Suppressor macrophage (primary cell): ENCODE results near the gene WDR7.

Source experiments
- DNase-seq, 4 experiments: peaks; one replicate each; pipeline ENCODE4 v3.0.0-alpha.2; 2020 to 2022

The WDR7 gene

DNA sequence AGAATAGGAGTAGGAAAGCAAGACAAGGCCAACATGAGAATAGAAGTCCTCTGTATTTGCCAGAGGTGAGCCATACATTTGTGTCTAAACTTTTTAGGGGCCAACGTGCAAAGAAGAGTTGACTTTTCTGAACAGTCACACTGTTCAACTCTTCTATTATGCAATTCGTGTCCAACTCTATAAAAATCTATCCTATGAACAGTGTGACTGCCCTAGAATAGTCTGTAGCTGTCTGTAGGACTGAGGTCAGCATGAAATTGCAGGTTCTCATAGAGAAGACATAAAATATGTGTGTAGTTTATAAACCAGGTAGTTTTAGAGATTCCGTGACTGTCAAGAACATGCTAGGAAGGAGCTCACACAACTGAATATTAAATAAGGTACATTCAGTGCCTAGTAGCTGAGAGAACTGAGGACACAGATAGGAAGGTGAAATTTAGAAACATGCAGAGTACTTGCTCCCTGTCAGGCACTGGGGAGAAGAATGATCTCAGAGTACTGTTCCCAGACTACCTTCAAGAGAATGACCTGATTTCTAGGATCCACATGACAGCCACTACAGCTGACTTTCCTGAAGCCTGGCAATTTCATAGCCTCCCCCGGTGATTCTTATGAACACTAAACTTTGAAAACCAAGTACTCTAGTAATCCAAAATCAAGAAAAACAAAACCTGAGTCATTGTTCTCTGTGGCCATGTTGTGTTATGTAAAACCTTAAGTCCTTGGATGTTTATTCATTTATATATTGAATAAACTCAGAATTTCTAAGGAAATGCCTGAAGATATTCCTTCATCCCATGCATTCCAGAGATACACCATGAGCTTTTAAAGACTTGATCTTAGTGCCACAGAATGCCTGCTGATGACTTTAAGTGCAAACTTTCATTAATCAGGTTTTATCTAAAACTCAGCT is 294.3 kb downstream of the WDR7 start:
- DNase-seq, result no peak

- DNase-seq, result no peak
Observed at GRCh38 chr18:56947236-56947635, 296.1 kb downstream of the WDR7 start.

GRCh38 chr18:56952026-56952425 is 300.9 kb downstream of the WDR7 start:
- no peak for DNase-seq

- DNase-seq, result no peak
Observed at GRCh38 chr18:56953428-56954198, 302.5 kb downstream of the WDR7 start.

DNA sequence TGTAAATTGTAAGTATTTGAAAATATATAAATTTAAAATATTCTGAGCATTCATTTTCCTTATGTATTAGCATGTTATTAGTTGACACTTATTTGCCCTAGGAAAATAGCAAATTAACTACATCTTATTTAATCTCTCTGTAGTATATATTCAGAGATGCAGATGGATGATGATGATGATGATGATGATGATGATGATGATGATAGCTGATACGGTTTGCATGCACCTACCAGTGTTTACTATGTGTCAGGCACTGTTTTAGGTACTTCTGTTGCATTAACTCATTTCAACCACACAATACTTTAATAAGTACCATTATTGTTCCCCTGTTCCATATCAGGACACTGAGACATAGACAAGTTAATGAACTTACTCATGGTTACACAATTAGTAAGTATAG is 304.3 kb downstream of the WDR7 start:
- DNase-seq, result no peak

DNA sequence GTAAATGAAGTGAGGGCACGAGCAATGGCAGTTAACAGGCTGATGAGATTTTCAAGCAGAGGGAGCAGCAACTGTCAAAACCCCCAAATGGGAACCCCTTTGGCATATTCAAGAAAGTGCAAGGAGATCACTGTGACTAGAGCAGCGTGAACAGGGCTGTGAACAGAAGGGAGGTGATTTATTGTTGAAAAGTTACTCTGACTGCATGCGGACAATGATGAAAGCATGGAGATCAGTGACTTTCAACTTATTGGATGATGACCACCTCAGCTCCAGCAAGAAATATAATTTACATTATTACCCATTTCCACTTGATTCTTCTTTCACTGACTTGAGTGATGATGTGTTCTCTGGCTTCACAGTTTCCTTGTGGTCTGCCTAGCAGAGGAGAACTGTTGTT is 308.0 kb downstream of the WDR7 start:
- DNase-seq, result no peak

GRCh38 chr18:56962322-56962721 is 311.2 kb downstream of the WDR7 start:
- DNase-seq, result no peak

- DNase-seq, result no peak
Observed at GRCh38 chr18:56967035-56967434, 315.9 kb downstream of the WDR7 start.

GRCh38 chr18:56973487-56973886 is 322.3 kb downstream of the WDR7 start:
- no peak for DNase-seq

DNA sequence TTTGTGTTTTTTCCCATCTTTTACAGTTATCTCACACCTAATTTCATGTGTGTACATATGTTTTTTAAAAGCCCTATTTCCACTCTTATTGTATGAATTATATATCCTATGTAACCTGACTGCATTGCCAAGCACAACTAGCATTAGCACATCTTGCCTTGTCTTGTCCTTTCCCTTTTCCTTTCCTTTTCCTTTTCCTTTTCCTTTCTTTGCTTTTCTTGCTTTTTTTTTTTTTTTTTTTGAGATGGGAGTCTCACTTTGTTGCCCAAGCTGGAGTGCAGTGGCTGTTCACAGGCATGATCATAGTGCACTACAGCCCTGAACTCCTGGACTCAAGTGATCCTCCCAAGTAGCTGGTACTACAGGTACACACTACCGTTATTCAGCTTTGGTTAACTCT is 323.0 kb downstream of the WDR7 start:
- no peak for DNase-seq

GRCh38 chr18:56975276-56975675 is 324.1 kb downstream of the WDR7 start:
- no peak for DNase-seq

GRCh38 chr18:56977309-56977708 is 326.1 kb downstream of the WDR7 start:
- no peak for DNase-seq

- no peak for DNase-seq
Observed at GRCh38 chr18:56977771-56978170, 326.6 kb downstream of the WDR7 start.

DNA sequence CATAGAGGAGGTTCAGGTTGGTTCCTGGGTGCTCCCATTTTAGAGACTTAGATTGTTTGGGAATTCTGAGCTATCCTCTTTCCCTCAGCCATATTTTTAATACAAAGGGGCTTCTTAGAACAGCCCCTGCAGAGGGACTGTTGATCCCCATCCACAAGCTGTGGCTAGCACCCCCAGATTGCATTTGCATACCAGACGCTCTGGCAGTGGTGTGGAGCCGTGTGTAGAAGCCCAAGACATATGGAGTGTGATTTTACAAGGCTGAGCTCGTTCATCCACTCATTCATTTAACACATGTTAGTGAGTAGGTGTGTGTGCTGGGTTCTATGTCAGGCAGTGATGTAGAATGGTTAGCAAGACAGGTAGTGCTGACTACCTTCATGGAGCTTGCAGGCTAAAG is 329.0 kb downstream of the WDR7 start:
- no peak for DNase-seq

DNA sequence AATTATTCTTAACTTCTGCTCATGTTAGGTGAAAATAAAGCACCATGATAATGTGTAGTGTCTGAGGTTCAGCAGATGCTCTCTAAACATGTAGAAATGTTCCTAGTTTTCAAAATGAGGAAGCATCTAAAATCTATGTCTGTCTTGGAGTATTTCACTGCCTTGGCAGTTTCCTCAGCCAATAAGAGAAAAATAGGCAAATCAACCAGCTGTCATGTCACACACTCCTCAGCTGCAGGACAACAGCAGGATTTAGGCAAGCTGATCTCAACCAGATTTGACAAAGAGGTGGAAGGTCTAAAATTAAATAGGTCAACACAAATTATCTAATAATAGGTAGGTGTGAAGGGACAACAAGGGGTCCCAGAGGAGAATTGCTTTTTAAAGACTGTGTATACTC is 331.6 kb downstream of the WDR7 start:
- peak; percentile 20 to 52 (median 41) for DNase-seq

DNA sequence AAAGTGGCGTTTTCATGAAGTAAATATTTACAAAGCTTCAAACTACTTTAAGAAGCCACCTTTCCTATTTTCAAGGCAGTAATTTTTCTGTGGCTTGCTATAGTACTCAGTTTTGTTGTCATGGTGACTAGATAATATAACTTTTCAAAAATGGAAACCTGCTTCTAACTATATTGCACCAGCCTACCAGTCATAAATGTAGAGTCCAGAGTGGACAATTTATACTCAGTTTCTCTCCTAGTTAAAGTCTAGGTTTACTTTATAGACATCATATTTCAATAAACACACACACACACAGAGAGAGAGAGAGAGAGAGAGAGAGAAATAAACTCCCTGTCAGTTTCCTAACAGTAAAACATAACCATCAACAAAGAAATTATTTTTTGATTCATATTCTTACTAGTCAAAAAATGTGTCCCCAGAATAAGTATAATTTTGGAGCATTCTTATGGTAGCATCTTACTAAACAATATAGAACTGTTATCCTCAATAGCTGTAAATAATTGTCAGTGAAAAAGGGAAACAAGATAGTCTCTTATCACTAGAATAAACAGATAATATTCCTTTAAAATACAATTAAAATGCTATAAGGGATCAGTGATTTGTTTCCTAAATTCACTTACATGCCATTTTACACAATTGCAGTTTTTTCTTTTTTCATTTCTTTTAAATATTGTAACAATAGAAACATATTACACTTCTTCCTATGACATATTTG is 332.3 kb downstream of the WDR7 start:
- DNase-seq, result no peak

- no peak for DNase-seq
Observed at GRCh38 chr18:56984731-56985130, 333.6 kb downstream of the WDR7 start.

DNA sequence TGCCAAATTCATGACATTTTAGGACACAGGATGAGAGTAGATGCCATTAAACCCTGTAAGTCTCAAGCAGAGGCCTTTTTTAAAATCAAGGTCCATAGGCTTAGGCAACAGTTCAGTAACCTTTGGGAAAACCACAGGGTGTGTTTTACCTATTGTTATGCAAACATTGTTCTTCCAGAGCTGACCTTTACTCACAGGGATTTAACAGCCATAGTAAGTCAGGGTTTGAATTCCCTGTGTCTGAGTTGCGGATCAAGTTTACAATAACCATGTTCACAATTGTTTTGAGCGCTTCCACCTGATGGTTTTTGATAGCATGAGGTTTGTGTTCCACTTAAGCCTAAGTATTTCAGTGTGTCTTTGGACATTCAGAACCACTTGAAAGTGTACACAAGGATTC is 335.7 kb downstream of the WDR7 start:
- DNase-seq, result no peak

DNA sequence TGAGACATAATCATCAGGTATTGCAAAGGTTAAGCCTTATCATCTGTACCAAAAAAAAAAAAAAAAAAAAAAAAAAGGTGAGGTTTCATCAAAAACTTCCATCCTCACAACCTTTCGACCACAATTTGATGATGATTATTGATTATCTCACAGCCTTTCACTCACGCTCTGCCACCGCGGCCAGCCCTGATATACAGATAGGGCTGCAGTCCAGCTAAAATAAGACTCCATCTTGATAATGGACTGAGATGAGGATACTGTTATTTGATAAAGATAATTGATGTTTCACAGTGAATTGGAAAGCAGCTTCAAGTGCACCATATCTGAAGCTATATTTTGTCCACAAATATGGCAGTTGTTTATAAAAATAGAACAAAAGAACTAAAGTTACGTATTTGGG is 336.1 kb downstream of the WDR7 start:
- no peak for DNase-seq

GRCh38 chr18:56988022-56988421 is 336.9 kb downstream of the WDR7 start:
- DNase-seq, result no peak

DNA sequence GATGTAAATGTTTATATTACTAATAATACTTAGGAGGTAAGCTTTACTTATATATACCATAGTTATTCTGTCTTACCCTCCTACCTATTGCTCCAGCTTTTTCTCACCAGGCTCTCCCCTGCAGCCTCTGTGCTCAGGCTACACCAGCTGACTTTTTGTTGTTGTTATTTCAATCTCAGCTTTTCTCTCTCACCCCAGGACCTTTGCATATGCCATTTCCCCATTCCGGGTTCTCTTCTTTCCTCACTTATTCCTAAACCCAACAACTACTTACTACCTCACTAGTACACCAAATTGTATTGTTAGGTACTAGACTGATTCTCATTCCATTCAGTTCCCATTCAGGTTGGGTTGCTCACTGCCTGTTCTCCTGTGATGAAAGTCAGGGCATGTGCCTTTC is 339.5 kb downstream of the WDR7 start:
- DNase-seq, result no peak

GRCh38 chr18:56992777-56993176 is 341.6 kb downstream of the WDR7 start:
- DNase-seq, result no peak

GRCh38 chr18:56995579-56996188 is 344.5 kb downstream of the WDR7 start:
- no peak for DNase-seq
